ENCODE results near the gene SPATA7. TPM values are rescaled to one million over a fixed set of nuclear protein-coding genes. Genes with fewer than 3 reads are reported as not detected.

The SPATA7 gene
- total and polyA plus RNA-seq, 10 of the 15 experiments (the other 5 are each of a cell fraction or from before 2014, with no cell fraction given): 0.39 to 3.0 (median 2.2) TPM

GRCh38 chr14:88422919-88423650 is 37.6 kb downstream of the SPATA7 start (continued):
- no peak for TF ChIP-seq NKRF (conservative IDR thresholded peaks at IDR 0.05)
- no peak for TF ChIP-seq NR2C1 (IDR thresholded peaks at IDR 0.05)
- no peak for TF ChIP-seq IRF5 (IDR thresholded peaks at IDR 0.05; ENCODE audit: borderline replicate concordance)

GRCh38 chr14:88424573-88424972 is 39.1 kb downstream of the SPATA7 start:
- no peak for ATAC-seq

More at GRCh38 chr14:88424573-88424972, 39.1 kb downstream of the SPATA7 start:
- Histone ChIP-seq H3K4me2 (ENCODE audit: control insufficient read depth, insufficient read depth) (no peak overlapping the region), H3K36me3 (ENCODE audit: control insufficient read depth in 2 of 2, insufficient read depth in 2 of 2, low read length in 1 of 2) (no peaks in the 10 kb centered on the region), H3K79me2 (ENCODE audit: control insufficient read depth, insufficient read depth, low read length) (no peaks in the 10 kb centered on the region), H3K9me3 (replicated peaks; ENCODE audit: control insufficient read depth, insufficient read depth, low read length) (no peaks in the 10 kb centered on the region), H3K9ac (ENCODE audit: control insufficient read depth, insufficient read depth, low read length) (no peak overlapping the region), H3K4me1 (ENCODE audit: control insufficient read depth, insufficient read depth, low read length) (no peaks in the 10 kb centered on the region), H4K20me1 (ENCODE audit: control insufficient read depth, insufficient read depth) (no peaks in the 10 kb centered on the region), H3K4me3 (no peak overlapping the region), H3K27ac (ENCODE audit: control insufficient read depth, insufficient read depth) (no peak overlapping the region), H3K27me3 (replicated peaks in 1 of 2; ENCODE audit: control insufficient read depth in 2 of 2, insufficient read depth in 2 of 2, low read length in 1 of 2) (no peaks in the 10 kb centered on the region), H2AFZ (ENCODE audit: control insufficient read depth, low read depth, low read length) (no peak overlapping the region)
- intact Hi-C loops (cut with micrococcal nuclease; ENCODE audit: unreplicated experiment): no loop called here
- no peak for TF ChIP-seq USF2 (IDR thresholded peaks at IDR 0.05; ENCODE audit: borderline replicate concordance, low read depth, low read length)
- TF ChIP-seq HDGF (IDR thresholded peaks at IDR 0.05): no peak
- TF ChIP-seq SREBF1 (IDR thresholded peaks at IDR 0.05; ENCODE audit: low read length): no peak
- TF ChIP-seq NFYB (IDR thresholded peaks at IDR 0.05; ENCODE audit: insufficient read depth, low read depth, low read length): no peak
- TF ChIP-seq NR2C1 (IDR thresholded peaks at IDR 0.05): no peak
- no peak for TF ChIP-seq NR2F1 (conservative IDR thresholded peaks at IDR 0.05)
- TF ChIP-seq ZBTB33 (IDR thresholded peaks at IDR 0.05): no peak
- no peak for TF ChIP-seq ASH2L (IDR thresholded peaks at IDR 0.05; ENCODE audit: borderline replicate concordance, low read depth)
- TF ChIP-seq SUZ12 (IDR thresholded peaks at IDR 0.05; ENCODE audit: unreplicated experiment): no peak
- TF ChIP-seq FOXK2 (IDR thresholded peaks at IDR 0.05): no peak
- in situ Hi-C loops (cut with MboI): no loop called here
- DNase-seq (ENCODE audit: low read depth, low spot score): no peak
- no peak for FAIRE-seq
- no TSS peak for BruUV-seq (replicated peaks)
- ChIA-PET POLR2A (no interaction called here), SMC1A (ENCODE audit: uncharacterized antibody, unreplicated experiment) (interaction anchor here (1.0 kb wide), 1 partner anchor 16 kb away, joined by 3 read pairs; no protein-coding TSS in a partner anchor), RAD21 (ENCODE audit: unreplicated experiment) (no interaction called here), CTCF (no interaction called here)

All from GM12878 (cell line).